HepG2 (cell line): ENCODE data around the gene TDG. TPM values are rescaled to one million over a fixed set of nuclear protein-coding genes. Genes with fewer than 3 reads are reported as not detected.

ENCODE experiments used
- ATAC-seq: fragments of 200-7000 bp; cut with Tn5 transposase; 3 replicates; pipeline ENCODE4 v1.9.1; 2020; ENCODE audit warnings: mild to moderate bottlenecking, moderate library complexity
- BruUV-seq: library from RNA; stranded (reverse); fragments of 400-500 nt; replicated peaks from 2 replicates; lab custom pipeline; 2021; lab: Mats Ljungman, UMichigan
- CTCF ChIA-PET: fragments of 300-600 bp; formaldehyde crosslinking; extraction: SDS; loops from one replicate; lab custom pipeline; 2021; ENCODE audit warnings: low total read pairs, inconsistent platforms, low intra/inter-chr PET ratio; lab: Yijun Ruan, JAX
- POLR2A ChIA-PET: fragments of 350-600 bp; sonication (Branson Sonifier 250); formaldehyde crosslinking; loops from one replicate; lab custom pipeline; 2020; ENCODE audit warnings: antibody characterized with exemption, inconsistent platforms; lab: Yijun Ruan, JAX
- DNase-seq: peaks from one replicate; pipeline ENCODE4 v3.0.0-alpha.2; 2015; ENCODE audit warnings: low spot score
- FAIRE-seq: peaks from 3 replicates; lab custom pipeline; 2011; peaks lifted over from hg19 to GRCh38; lab: Jason Lieb, UNC
- H2AFZ ChIP-seq: one replicate; pipeline ENCODE4 v1.6.1; 2011; ENCODE audit warnings: low read length, inconsistent platforms
- H3K27ac ChIP-seq: fragments of 300-600 bp; 3 replicates; pipeline ENCODE4 v1.8.0; 2011; ENCODE audit warnings: mixed run types, mild to moderate bottlenecking, mixed read lengths, low read length, inconsistent platforms; ENCODE audit not compliant: insufficient read depth; ENCODE audit errors: extremely low read length
- H3K27me3 ChIP-seq, 2 experiments: fragments of 200-600 bp in 1 of 2; 2 replicates in 1 of 2; 3 replicates in 1 of 2; pipeline versions ENCODE4 v1.6.0 to v1.8.0; 2011; ENCODE audit warnings: low read length in 2 of 2, mild to moderate bottlenecking in 2 of 2, moderate library complexity in 2 of 2, inconsistent platforms in 1 of 2; ENCODE audit not compliant: insufficient read depth in 2 of 2, control insufficient read depth in 1 of 2
- H3K36me3 ChIP-seq, 2 experiments: fragments of 200-600 bp in 1 of 2; replicated peaks in 1 of 2; 2 replicates in 1 of 2; 3 replicates in 1 of 2; pipeline versions ENCODE4 v1.5.1 to v1.8.0; 2011; ENCODE audit warnings: low read length in 2 of 2, inconsistent platforms in 1 of 2; ENCODE audit not compliant: insufficient read depth in 2 of 2, control insufficient read depth in 1 of 2
- H3K4me1 ChIP-seq: 2 replicates; pipeline ENCODE4 v1.5.1; 2012; ENCODE audit warnings: low read length, inconsistent platforms; ENCODE audit not compliant: insufficient read depth
- H3K4me2 ChIP-seq: 2 replicates; pipeline ENCODE4 v1.6.0; 2011; ENCODE audit warnings: low read depth, low read length, inconsistent platforms
- H3K4me3 ChIP-seq, 3 experiments: fragments of 200-600 bp in 1 of 3; sonication (generic), shearing (Covaris generic) in 1 of 3; replicated peaks in 1 of 3; 2 replicates each; pipeline ENCODE4 v1.5.1; 2011 to 2016; ENCODE audit warnings: low read length in 3 of 3, inconsistent platforms in 2 of 3, low read depth in 2 of 3, mild to moderate bottlenecking in 2 of 3, control low read depth in 1 of 3, mixed read lengths in 1 of 3; ENCODE audit not compliant: insufficient read depth in 1 of 3
- H3K79me2 ChIP-seq: one replicate; pipeline ENCODE4 v1.6.1; 2011; ENCODE audit warnings: low read length, inconsistent platforms; ENCODE audit not compliant: insufficient read depth
- H3K9ac ChIP-seq: 2 replicates; pipeline ENCODE4 v1.6.0; 2011; ENCODE audit warnings: mild to moderate bottlenecking, low read depth, low read length, inconsistent platforms; ENCODE audit not compliant: insufficient read depth
- H3K9me3 ChIP-seq: 2 replicates; pipeline ENCODE4 v1.5.1; 2012; ENCODE audit warnings: mild to moderate bottlenecking, low read length
- H4K20me1 ChIP-seq: 2 replicates; pipeline ENCODE4 v1.6.0; 2011; ENCODE audit warnings: inconsistent platforms, mild to moderate bottlenecking, low read length, moderate library complexity; ENCODE audit not compliant: insufficient read depth
- AGO1 ChIP-seq: fragments of 200-400 bp; formaldehyde crosslinking; IDR thresholded peaks from 2 replicates; pipeline ENCODE4 v1.6.1; 2017; ENCODE audit warnings: mild to moderate bottlenecking, low read depth, low read length, moderate library complexity; ENCODE audit not compliant: poor library complexity, severe bottlenecking
- ARNT ChIP-seq: fragments of 450-650 bp; IDR thresholded peaks from 2 replicates; pipeline ENCODE4 v1.6.1; 2017
- ASH2L ChIP-seq: fragments of 300-600, 200-600 bp; sonication (generic); IDR thresholded peaks from 2 replicates; pipeline ENCODE4 v1.7.0; 2017; ENCODE audit warnings: low read depth, mild to moderate bottlenecking, moderate library complexity, mixed read lengths, low read length; ENCODE audit not compliant: insufficient read length
- GRHL1 ChIP-seq: sonication (generic); formaldehyde crosslinking; conservative IDR thresholded peaks from 2 replicates; pipeline ENCODE4 v1.8.0; 2022; ENCODE audit warnings: missing genetic modification reagents
- HNF1B ChIP-seq: sonication (generic); formaldehyde crosslinking; IDR thresholded peaks from 2 replicates; pipeline ENCODE4 v1.5.1; 2020; ENCODE audit warnings: mild to moderate bottlenecking, moderate library complexity, missing genetic modification reagents
- HOXD1 ChIP-seq: sonication (generic); formaldehyde crosslinking; IDR thresholded peaks from 2 replicates; pipeline ENCODE4 v1.5.0; 2020; ENCODE audit warnings: missing genetic modification reagents
- MLLT10 ChIP-seq: sonication (generic); formaldehyde crosslinking; IDR thresholded peaks from 2 replicates; pipeline ENCODE4 v1.4.0; 2020; ENCODE audit warnings: missing genetic modification reagents
- NFIB ChIP-seq: sonication (generic); formaldehyde crosslinking; IDR thresholded peaks from 2 replicates; pipeline ENCODE4 v1.9.0; 2021; ENCODE audit warnings: missing genetic modification reagents, mild to moderate bottlenecking, borderline replicate concordance
- SIN3A ChIP-seq: IDR thresholded peaks from 2 replicates; pipeline ENCODE4 v1.6.1; 2011; ENCODE audit warnings: low read depth, mild to moderate bottlenecking, control low read depth, low read length, borderline replicate concordance
- SOX13 ChIP-seq, 3 experiments: fragments of 450-650 bp in 1 of 3; sonication (generic) in 1 of 3; formaldehyde crosslinking in 1 of 3; IDR thresholded peaks in 2 of 3; conservative IDR thresholded peaks in 1 of 3; 2 replicates each; pipeline versions ENCODE4 v1.5.0 to v1.6.1; 2016 to 2020; ENCODE audit warnings: antibody characterized with exemption in 1 of 3, mild to moderate bottlenecking in 1 of 3, missing compliant biosample characterization in 1 of 3, missing genetic modification reagents in 1 of 3, moderate library complexity in 1 of 3
- TGIF2 ChIP-seq: IDR thresholded peaks from 2 replicates; pipeline ENCODE4 v1.6.1; 2016; ENCODE audit warnings: control low read depth, missing compliant biosample characterization
- YY1 ChIP-seq: IDR thresholded peaks from 2 replicates; pipeline ENCODE4 v1.6.1; 2011; ENCODE audit warnings: low read length, low read depth, moderate library complexity, mild to moderate bottlenecking; ENCODE audit not compliant: insufficient read depth, insufficient replicate concordance
- ZFP82 ChIP-seq: sonication (generic); formaldehyde crosslinking; IDR thresholded peaks from 2 replicates; pipeline ENCODE4 v1.5.1; 2020; ENCODE audit warnings: mild to moderate bottlenecking, missing genetic modification reagents, borderline replicate concordance
- ZNF296 ChIP-seq: sonication (generic); formaldehyde crosslinking; conservative IDR thresholded peaks from 2 replicates; pipeline ENCODE4 v1.5.0; 2020; ENCODE audit warnings: mild to moderate bottlenecking, missing genetic modification reagents
- ZNF609 ChIP-seq: sonication (generic); formaldehyde crosslinking; IDR thresholded peaks from 2 replicates; pipeline ENCODE4 v1.4.0; 2020; ENCODE audit warnings: mild to moderate bottlenecking, missing genetic modification reagents, borderline replicate concordance
- WGBS: methylation state at CpG from one replicate; pipeline ENCODE4 v1.1.6; 2017; ENCODE audit warnings: low lambda C conversion rate; 5-methylcytosine and 5-hydroxymethylcytosine counted together
- in situ Hi-C: cut with HindIII; loops from 2 replicates; pipeline ENCODE4 v1.10.0; 2017; ENCODE audit warnings: low pct_unique_long_range_greater_than_20kb; ENCODE audit not compliant: extremely low pct_ligation_motif_present
- intact Hi-C: fragments of 100-400 bp; cut with micrococcal nuclease; formaldehyde crosslinking; loops from one replicate; pipeline ENCODE4 v1.10.0; 2022; ENCODE audit not compliant: unreplicated experiment
- polyA plus RNA-seq, 8 experiments: library from polyadenylated mRNA; depleted of rRNA in 3 of 8; stranded (reverse) in 7 of 8; unstranded in 1 of 8; fragments of >200 nt; fragmentation: Illumina TruSeq in 4 of 8; extraction: Trizol in 4 of 8; gene quantifications; 2 replicates each; pipeline versions ENCODE4 v1.2.1 to v1.2.3, GENCODE V29; 2011 to 2016; ENCODE audit warnings: low read depth in 4 of 8, missing spikeins in 1 of 8, mixed read lengths in 1 of 8; ENCODE audit not compliant: insufficient read depth in 1 of 8
- total RNA-seq, 5 experiments: library from RNA; depleted of rRNA; stranded (reverse); fragments of >200 nt; fragmentation: Illumina TruSeq; extraction: Trizol; gene quantifications; 2 replicates each; pipeline ENCODE4 v1.2.3, GENCODE V29; 2016; ENCODE audit warnings: low read depth in 1 of 5

The TDG gene
- total and polyA plus RNA-seq, 2 of the 13 experiments (the other 11 are each of a cell fraction or from before 2014, with no cell fraction given), result 14.2 to 19.5 TPM

GRCh38 chr12:103969391-103969790 lies 3.7 kb downstream of the TDG start (continued):
- TF ChIP-seq TGIF2 (CRISPR knock-in tag), result no peak

DNA sequence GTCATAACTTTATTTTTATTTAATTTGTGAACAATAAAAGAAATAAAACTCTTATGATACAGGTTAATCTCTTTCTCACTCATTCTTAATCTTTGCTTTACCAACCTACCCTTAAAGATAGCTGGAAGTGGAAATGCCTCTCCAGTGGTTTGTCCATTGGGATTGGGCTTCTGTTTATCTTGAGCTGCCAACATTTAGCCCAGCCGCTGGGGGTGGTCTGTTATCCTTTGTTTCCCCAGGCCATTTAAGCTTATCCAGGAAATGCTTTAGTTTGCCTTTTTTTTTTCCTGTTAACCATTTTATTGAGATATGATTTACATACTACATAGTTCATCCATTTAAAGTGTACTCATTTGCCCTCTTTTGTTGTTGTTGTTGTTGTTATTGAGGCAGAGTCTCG lies 8.2 kb downstream of the TDG start:
- Histone ChIP-seq H3K4me2 (no peak overlapping the region), H2AFZ (no peak overlapping the region), H3K4me3 (no peak overlapping the region), H4K20me1 (peaks cover 4% of the 10 kb centered on the region; the same call in 1 of the 2 replicates), H3K79me2 (peaks cover 54% of the 10 kb centered on the region), H3K4me1 (peaks cover 17% of the 10 kb centered on the region), H3K9ac (no peak overlapping the region), H3K27me3 (no peaks in the 10 kb centered on the region), H3K27ac (no peak overlapping the region), H3K36me3 (peaks cover 9 to 38% of the 10 kb centered on the region in 2 experiments), H3K9me3 (no peaks in the 10 kb centered on the region)
- in situ Hi-C loops (no loop called here), intact Hi-C loops (no loop called here)
- ATAC-seq (no peak), DNase-seq (no peak), FAIRE-seq (no peak)
- WGBS, result 91% methylated on average over 2 of the region's 2 CpGs
- ChIA-PET POLR2A (interaction anchor here (1.4 kb wide), 1 partner anchor 8 kb away, joined by 4 read pairs; the partner anchor contains the start of gene TDG), CTCF (no interaction called here)
- no TSS peak for BruUV-seq
- TF ChIP-seq SIN3A (no peak), ZFP82 (CRISPR knock-in tag) (no peak), ARNT (no peak), MLLT10 (CRISPR knock-in tag) (no peak), SOX13 (IDR thresholded peaks at IDR 0.05) (no peak), SOX13 (CRISPR knock-in tag; conservative IDR thresholded peaks at IDR 0.05 in 1 of 2, IDR thresholded peaks at IDR 0.05 in 1 of 2) (no peak), ZNF296 (CRISPR knock-in tag) (no peak), HOXD1 (CRISPR knock-in tag) (no peak), YY1 (no peak), AGO1 (no peak), ZNF609 (CRISPR knock-in tag) (no peak), NFIB (CRISPR knock-in tag) (no peak), HNF1B (CRISPR knock-in tag) (no peak), GRHL1 (CRISPR knock-in tag) (no peak), ASH2L (no peak)
